SK-N-MC (cell line): ENCODE measurements around the gene NEUROG1.
"Not testable (repeated sequence)": the region's sequence is repeated elsewhere in the genome, so short reads cannot be mapped to it uniquely, and the experiment has no call there.

ENCODE experiments used
- DNase-seq: peaks from one replicate; pipeline ENCODE4 v3.0.0-alpha.2; 2011; ENCODE audit warnings: low read depth, low spot score
- H3K27ac ChIP-seq: fragments of 200-600 bp; sonication (generic); 2 replicates; pipeline ENCODE4 v1.5.1; 2016; ENCODE audit warnings: mixed run types
- H3K36me3 ChIP-seq: fragments of 200-600 bp; sonication (generic); 2 replicates; pipeline ENCODE4 v1.6.1; 2017; ENCODE audit warnings: antibody characterized with exemption, low read length, mixed read lengths; ENCODE audit not compliant: insufficient read depth
- H3K4me3 ChIP-seq: fragments of 200-600 bp; sonication (generic); 2 replicates; pipeline ENCODE4 v1.5.1; 2016
- H3K9ac ChIP-seq: fragments of 200-600 bp; sonication (generic); 2 replicates; pipeline ENCODE4 v1.8.0; 2017; ENCODE audit warnings: mixed run types, mixed read lengths; ENCODE audit not compliant: insufficient read length
- H3K9me3 ChIP-seq: fragments of 200-600 bp; sonication (generic); 2 replicates; pipeline ENCODE4 v1.6.1; 2017; ENCODE audit warnings: low read depth, mild to moderate bottlenecking, antibody characterized with exemption, low read length, moderate library complexity, mixed read lengths
- EZH2 ChIP-seq: fragments of 200-600 bp; sonication (generic); IDR thresholded peaks from one replicate; pipeline ENCODE4 v1.6.1; 2017; ENCODE audit warnings: antibody characterized with exemption
- FOXP2 ChIP-seq: optimal IDR thresholded peaks from 2 replicates; pipeline ENCODE3; 2011; ENCODE audit warnings: mild to moderate bottlenecking, moderate library complexity; ENCODE audit not compliant: insufficient read depth; ENCODE audit errors: extremely low read length, control extremely low read depth
- POLR2AphosphoS5 ChIP-seq: IDR thresholded peaks from 2 replicates; pipeline ENCODE4 v1.6.1; 2012; ENCODE audit warnings: mild to moderate bottlenecking, low read depth, low read length, borderline replicate concordance

Gene NEUROG1

GRCh38 chr5:135534609-135535419 is 950 bp downstream of the NEUROG1 start:
- no peaks in the 10 kb centered on the region for H3K36me3 ChIP-seq
- H3K4me3 ChIP-seq, result no peak overlapping the region
- H3K9me3 ChIP-seq, result no peaks in the 10 kb centered on the region
- no peak for TF ChIP-seq EZH2
- TF ChIP-seq POLR2AphosphoS5, result no peak
- TF ChIP-seq FOXP2, result no peak
- DNase-seq, result no peak
- no peak overlapping the region for H3K27ac ChIP-seq
- no peak overlapping the region for H3K9ac ChIP-seq

DNA sequence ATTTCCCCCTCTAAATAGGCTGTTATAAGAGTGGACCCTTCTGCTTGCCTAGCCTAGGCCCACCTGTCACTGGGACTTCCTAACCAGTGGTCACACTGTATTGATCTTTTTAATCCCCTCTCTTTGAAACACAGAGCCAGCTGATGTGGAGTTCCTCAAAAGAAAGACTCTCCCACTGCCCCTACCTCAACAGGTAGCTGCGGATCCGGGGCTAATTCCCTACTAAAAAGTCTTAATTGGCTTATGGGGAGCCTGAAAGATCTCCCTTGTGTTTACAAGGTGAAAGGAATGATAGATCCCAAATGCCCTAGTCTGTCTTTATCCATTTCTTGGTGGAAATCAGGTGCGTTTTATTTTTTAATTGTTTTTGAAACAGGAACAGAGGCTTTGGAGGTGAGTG is 2.0 kb downstream of the NEUROG1 start:
- TF ChIP-seq POLR2AphosphoS5 (no peak), FOXP2 (no peak), EZH2 (no peak)
- H3K4me3 ChIP-seq, result no peak overlapping the region
- H3K27ac ChIP-seq, result no peak overlapping the region
- DNase-seq, result no peak
- H3K9me3 ChIP-seq, result no peaks in the 10 kb centered on the region
- no peaks in the 10 kb centered on the region for H3K36me3 ChIP-seq
- H3K9ac ChIP-seq, result no peak overlapping the region

GRCh38 chr5:135533334-135533733 is 2.4 kb downstream of the NEUROG1 start:
- H3K27ac ChIP-seq, result no peak overlapping the region
- no peak overlapping the region for H3K9ac ChIP-seq
- H3K9me3 ChIP-seq, result no peaks in the 10 kb centered on the region
- no peaks in the 10 kb centered on the region for H3K36me3 ChIP-seq
- H3K4me3 ChIP-seq, result no peak overlapping the region
- no peak for TF ChIP-seq EZH2
- no peak for TF ChIP-seq FOXP2
- TF ChIP-seq POLR2AphosphoS5, result no peak
- no peak for DNase-seq

DNA sequence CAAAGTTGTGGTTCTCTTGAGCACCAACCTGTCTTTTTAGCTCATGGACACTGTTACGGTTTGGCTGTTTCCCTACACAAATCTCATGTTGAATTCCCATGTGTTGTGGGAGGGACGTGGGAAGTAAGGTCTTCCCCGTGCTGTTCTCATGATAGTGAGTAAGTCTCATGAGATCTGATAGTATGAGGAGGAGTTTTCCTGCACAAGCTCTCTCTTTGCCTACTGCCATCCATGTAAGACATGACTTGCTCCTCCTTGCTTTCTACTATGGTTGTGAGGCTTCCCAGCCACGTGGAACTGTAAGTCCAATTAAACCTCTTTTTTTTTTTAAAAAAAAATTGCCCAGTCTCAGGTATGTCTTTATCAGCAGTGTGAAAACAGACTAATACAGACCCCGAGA is 6.2 kb downstream of the NEUROG1 start:
- H3K4me3 ChIP-seq, DNase-seq, H3K9ac ChIP-seq, H3K27ac ChIP-seq, H3K9me3 ChIP-seq, H3K36me3 ChIP-seq: not testable (repeated sequence)

DNA sequence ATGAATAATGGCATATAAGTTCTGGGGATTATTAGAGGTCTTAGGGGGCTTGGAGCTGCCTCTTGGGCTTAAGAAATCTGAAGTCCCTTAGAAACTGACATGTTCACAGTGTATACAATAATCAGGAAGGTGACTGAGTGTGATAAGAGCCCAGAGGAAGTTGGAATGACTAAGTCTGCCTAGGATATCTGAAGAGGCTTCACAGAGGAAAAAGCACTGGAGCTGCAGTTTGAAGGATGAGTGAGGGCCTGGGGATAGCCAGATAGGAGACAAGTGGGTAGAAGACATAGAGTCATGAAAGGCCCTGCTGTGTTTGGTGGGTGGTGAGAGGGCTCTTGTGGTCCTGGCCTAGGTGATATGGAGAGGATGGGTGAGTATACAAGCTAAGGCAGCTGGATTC is 8.8 kb downstream of the NEUROG1 start:
- Histone ChIP-seq H3K36me3 (no peaks in the 10 kb centered on the region), H3K9me3 (no peaks in the 10 kb centered on the region)
- no peak for TF ChIP-seq FOXP2
- TF ChIP-seq EZH2, result no peak
- no peak for TF ChIP-seq POLR2AphosphoS5

DNA sequence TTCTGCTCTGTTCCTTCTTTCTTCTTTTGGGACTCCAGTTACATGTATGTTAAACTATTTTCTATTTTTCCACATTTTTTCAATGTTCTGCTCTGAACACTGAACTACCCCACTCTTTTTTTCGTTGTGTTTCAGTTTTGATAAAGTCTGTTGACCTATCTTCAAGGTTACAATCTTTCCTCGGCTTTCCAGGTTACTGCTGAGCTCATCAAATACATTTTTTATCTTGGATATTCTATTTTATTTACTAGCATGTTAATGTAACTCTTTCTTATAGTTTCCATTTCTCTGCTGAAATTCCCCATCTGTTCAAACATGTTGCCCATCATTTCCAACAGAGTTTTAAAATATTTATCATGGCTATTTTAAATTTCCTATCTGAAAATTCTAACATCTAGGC is 13.8 kb downstream of the NEUROG1 start:
- no peaks in the 10 kb centered on the region for H3K9me3 ChIP-seq
- no peak overlapping the region for H3K9ac ChIP-seq
- no peak overlapping the region for H3K27ac ChIP-seq
- no peak overlapping the region for H3K4me3 ChIP-seq
- no peak for TF ChIP-seq POLR2AphosphoS5
- no peak for TF ChIP-seq EZH2
- no peak for TF ChIP-seq FOXP2
- DNase-seq, result no peak
- no peaks in the 10 kb centered on the region for H3K36me3 ChIP-seq

More for the DNA sequence above, 8.8 kb downstream of the NEUROG1 start:
- no peak overlapping the region for H3K4me3 ChIP-seq
- H3K9ac ChIP-seq, result no peak overlapping the region
- H3K27ac ChIP-seq, result no peak overlapping the region
- no peak for DNase-seq

DNA sequence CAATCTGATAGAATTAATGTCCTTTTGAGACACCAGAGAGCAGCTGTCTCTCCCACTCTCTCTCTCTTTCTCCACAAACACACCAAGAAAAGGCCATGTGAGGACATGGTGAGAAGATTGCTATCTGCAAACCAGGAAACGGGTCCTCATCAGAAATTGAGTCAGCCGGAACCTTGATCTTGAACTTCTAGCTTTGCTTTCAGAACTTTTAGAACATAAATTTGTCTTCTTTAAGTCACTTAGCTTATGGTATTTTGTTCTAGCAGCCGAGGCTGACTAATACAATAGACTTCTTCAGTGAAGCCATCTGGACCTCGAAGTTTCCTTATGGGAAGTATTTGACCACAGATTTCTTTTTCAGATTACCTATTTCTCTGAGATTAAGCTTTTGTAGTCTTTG is 18.1 kb downstream of the NEUROG1 start:
- no peak for DNase-seq

GRCh38 chr5:135514116-135514515 is 21.6 kb downstream of the NEUROG1 start:
- no peaks in the 10 kb centered on the region for H3K9me3 ChIP-seq
- no peak for DNase-seq
- no peak overlapping the region for H3K27ac ChIP-seq
- no peak overlapping the region for H3K4me3 ChIP-seq
- H3K9ac ChIP-seq, result no peak overlapping the region
- TF ChIP-seq POLR2AphosphoS5 (no peak), FOXP2 (no peak), EZH2 (no peak)
- no peaks in the 10 kb centered on the region for H3K36me3 ChIP-seq

More for the DNA sequence above, 18.1 kb downstream of the NEUROG1 start:
- Histone ChIP-seq H3K4me3 (no peak overlapping the region), H3K36me3 (no peaks in the 10 kb centered on the region), H3K9ac (no peak overlapping the region), H3K9me3 (no peaks in the 10 kb centered on the region), H3K27ac (no peak overlapping the region)
- no peak for TF ChIP-seq FOXP2
- TF ChIP-seq POLR2AphosphoS5, result no peak
- TF ChIP-seq EZH2, result no peak
